ENCODE measurements around the gene PPP1R37.

Gene PPP1R37

GRCh38 chr19:45140144-45140503 lies 47.1 kb downstream of the PPP1R37 start:
- DNase-seq: no peak

GRCh38 chr19:45140533-45140932 lies 47.6 kb downstream of the PPP1R37 start:
- DNase-seq: no peak

- DNase-seq: no peak
These were observed 48.4 kb downstream of the PPP1R37 start for GRCh38 chr19:45141203-45141900.

GRCh38 chr19:45142016-45142725 lies 49.2 kb downstream of the PPP1R37 start:
- no peak for DNase-seq

GRCh38 chr19:45142726-45143110 lies 49.7 kb downstream of the PPP1R37 start:
- DNase-seq: no peak

- no peak for DNase-seq
These were observed 51.7 kb downstream of the PPP1R37 start for GRCh38 chr19:45144431-45145269.

- no peak for DNase-seq
These were observed 52.6 kb downstream of the PPP1R37 start for GRCh38 chr19:45145270-45146189.

- DNase-seq: no peak
These were observed 53.3 kb downstream of the PPP1R37 start for GRCh38 chr19:45146251-45146650.

- DNase-seq: no peak
These were observed 53.8 kb downstream of the PPP1R37 start for GRCh38 chr19:45146741-45147205.

GRCh38 chr19:45147835-45148676 lies 55.1 kb downstream of the PPP1R37 start:
- DNase-seq: no peak

- no peak for DNase-seq
These were observed 56.1 kb downstream of the PPP1R37 start for GRCh38 chr19:45149129-45149528.

GRCh38 chr19:45150180-45150579 lies 57.2 kb downstream of the PPP1R37 start:
- DNase-seq: no peak

GRCh38 chr19:45150751-45151281 lies 57.8 kb downstream of the PPP1R37 start:
- DNase-seq: no peak

GRCh38 chr19:45151320-45151719 lies 58.3 kb downstream of the PPP1R37 start:
- no peak for DNase-seq

- no peak for DNase-seq
These were observed 59.0 kb downstream of the PPP1R37 start for GRCh38 chr19:45151821-45152503.

- peak; percentile 46 for DNase-seq
These were observed 59.7 kb downstream of the PPP1R37 start for GRCh38 chr19:45152504-45153338.

GRCh38 chr19:45153339-45154063 lies 60.5 kb downstream of the PPP1R37 start:
- peak; percentile 23 for DNase-seq

- no peak for DNase-seq
These were observed 61.3 kb downstream of the PPP1R37 start for GRCh38 chr19:45154064-45154827.

All from CD4-positive, alpha-beta T cell treated with Interferon gamma for 1 hour (primary cell).